Raji (cell line): ENCODE results near the gene CPA3.

Source experiments
- POLR2A ChIP-seq: IDR thresholded peaks from 2 replicates; pipeline ENCODE4 v1.6.1; 2011; ENCODE audit warnings: low read depth, low read length, control low read depth; ENCODE audit not compliant: insufficient read depth

CPA3 gene, protein sequence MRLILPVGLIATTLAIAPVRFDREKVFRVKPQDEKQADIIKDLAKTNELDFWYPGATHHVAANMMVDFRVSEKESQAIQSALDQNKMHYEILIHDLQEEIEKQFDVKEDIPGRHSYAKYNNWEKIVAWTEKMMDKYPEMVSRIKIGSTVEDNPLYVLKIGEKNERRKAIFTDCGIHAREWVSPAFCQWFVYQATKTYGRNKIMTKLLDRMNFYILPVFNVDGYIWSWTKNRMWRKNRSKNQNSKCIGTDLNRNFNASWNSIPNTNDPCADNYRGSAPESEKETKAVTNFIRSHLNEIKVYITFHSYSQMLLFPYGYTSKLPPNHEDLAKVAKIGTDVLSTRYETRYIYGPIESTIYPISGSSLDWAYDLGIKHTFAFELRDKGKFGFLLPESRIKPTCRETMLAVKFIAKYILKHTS

DNA sequence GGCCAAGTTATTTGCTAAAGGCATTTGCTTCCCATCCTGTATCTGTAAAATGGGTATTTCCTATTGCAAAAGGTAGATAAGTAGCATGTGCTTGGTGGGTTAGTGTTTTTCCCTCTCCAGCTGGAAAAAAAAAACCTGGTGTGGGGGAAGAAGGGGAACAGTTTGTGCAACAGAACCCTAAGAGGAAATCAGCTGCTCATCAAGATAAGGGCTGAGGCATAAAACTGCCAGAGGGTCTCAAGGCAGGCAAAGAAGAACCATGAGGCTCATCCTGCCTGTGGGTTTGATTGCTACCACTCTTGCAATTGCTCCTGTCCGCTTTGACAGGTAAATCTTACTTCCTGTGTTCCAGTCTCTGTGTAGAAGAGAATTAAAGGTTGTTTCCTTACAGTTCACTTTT is at the start of gene CPA3:
Gene CPA3 (plus strand): TSS at position 248 of the 400 bp plus-strand sequence. CDS start 12 bp downstream, at position 260.
- no peak for TF ChIP-seq POLR2A

DNA sequence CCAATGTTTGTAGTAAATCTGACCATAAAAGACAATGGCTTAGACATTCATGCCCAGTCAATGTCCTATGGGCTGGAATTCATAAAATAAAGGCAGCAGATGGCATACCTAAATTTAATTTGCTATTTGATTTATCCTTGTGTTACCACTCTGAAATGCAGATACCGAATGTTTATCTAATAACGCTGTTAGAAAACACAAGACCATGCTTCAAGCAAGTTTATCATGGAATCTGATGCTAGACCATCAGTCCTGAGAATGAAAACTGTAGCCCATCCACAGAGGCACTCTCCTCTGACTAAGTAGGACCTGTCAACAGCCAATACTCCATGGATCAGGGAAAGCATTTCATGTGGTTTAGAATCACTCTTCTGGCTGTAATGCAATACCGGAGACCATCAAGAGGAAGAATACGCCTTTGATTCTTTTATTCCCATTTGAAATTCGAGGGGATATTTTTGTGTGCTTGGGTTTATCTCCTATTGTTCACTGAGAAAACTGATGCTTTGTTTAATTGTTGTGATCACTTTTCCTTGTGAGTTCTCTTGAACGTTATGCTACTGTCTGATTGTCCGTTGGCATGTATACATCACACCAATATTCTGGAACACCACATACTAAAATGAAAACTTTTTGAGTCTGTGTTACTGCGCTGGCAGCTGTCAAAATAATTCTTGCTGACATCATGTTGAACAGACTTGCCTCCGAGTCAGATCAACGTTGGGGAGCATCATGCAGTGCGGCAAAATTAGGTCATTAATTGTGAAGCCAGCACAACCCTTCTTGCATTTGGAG is 49.6 kb upstream of the CPA3 start:
- TF ChIP-seq POLR2A = no peak

DNA sequence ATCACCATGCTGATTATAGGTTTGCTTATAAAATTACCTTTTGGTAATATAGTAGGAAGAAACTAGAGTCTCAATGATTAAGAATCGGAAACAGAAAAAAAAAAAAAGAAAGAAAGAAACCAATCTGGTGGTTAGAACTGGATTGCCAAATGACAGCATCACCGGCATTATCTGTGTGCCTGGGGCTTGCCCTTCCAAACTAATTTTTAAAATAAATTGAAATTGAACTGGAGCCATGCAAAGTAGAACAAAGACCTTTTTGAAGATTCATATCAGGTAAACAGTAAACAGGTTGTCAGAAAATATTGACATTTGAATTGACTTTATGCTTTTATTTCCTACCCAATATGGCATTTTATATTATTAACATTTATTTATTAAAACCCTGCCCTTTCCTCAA is 48.7 kb upstream of the CPA3 start:
- no peak for TF ChIP-seq POLR2A

DNA sequence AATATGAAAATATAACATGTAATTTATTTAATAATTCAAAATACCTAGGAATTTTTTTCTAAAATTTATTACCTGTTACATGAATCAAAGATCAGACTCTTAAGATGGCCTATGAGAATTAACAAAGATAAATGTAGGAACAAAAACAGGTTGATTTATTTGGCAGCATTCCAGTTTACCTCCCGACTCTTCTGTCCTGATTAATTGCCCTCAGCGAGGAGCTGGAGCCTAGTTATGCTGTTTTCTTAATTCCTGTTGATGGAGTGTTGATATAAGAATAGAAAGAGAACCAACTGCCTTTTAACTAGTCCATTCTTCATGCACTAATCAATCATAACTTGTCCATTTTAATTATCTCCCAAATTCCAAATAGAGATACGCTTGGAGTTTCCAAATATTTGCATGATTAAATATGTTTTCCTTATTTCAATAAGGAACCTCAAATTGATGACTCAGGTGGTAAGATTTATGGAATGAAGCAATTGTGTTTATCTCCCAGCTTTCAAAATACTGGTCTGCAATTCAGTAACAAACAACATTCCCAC is 48.0 kb upstream of the CPA3 start:
- TF ChIP-seq POLR2A = no peak

DNA sequence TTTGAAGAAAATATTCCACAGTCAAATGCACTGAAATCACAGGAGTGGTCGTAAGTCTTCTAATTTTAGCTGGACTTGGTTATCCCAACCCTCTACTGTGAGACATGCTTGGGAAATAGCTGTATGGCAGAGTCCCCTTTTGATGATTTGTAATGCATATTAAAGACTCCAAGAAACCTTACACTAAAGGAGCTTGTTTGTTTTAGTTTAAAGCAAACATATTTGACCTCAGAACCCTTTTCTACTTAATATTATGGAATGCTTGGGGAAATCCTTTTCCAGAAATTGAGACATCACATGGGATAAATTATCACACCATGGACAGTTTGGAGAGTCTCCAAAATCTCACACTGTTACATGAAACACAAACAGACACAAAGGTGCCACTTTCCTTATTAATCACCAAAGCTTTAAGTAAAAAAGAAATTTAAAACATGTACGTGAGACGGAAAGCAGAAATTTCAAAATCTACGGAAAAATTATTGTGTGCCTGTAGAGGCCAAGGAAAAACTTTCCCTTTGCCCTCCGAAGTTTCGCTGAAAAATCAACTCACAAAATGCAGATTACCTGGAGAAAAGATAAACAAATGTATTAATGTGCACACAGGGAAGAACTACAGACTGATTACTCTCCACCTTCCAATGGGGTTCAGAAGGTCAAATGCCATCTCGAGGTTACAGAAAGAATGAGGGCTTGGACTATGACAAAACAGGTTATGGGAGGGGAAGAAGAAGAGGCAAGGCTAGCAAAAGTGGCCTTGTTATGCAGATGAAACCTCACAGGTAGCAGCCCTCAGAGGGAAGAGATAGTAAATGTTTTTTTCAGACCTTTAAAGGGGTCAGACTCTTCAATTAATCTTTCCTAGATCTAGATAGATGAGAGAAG is 44.5 kb upstream of the CPA3 start:
- no peak for TF ChIP-seq POLR2A

DNA sequence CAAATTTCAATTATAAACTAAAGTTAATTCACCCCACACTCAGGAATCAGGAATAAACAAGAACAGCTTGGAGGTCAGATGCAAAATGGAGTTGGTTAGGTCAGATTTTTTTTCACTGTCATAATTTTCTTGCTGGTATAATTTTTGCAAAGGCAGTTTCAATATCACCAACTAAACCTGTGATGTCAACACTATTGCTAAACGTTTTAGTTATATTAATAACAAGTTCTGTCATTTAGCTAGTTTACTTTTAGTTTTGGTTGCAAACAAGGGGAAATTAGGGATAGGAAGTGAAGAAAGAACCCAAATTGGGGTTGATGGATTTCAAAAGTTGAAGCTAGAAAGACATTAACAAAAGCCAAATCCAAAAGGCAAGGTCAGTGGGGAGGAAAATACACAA is 42.1 kb upstream of the CPA3 start:
- no peak for TF ChIP-seq POLR2A

DNA sequence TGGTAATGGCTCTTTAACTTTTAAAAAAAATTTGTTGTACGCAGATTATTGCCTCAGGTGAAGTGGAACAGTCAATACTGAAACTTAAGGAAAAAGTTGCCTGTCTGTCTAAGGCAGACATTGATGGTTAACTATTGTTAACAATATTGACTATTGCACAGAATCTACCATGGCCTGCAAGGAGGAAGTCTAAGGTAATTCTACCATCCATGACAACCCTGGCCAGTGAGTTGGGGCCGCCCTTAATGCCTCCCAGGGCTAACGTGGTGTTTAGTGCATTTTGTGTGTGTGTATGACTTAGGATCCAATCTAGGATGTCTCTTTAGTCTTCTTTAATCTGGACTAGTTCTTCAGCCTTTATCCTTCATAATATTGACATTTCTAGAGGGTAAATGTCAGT is 39.6 kb upstream of the CPA3 start:
- TF ChIP-seq POLR2A = no peak

DNA sequence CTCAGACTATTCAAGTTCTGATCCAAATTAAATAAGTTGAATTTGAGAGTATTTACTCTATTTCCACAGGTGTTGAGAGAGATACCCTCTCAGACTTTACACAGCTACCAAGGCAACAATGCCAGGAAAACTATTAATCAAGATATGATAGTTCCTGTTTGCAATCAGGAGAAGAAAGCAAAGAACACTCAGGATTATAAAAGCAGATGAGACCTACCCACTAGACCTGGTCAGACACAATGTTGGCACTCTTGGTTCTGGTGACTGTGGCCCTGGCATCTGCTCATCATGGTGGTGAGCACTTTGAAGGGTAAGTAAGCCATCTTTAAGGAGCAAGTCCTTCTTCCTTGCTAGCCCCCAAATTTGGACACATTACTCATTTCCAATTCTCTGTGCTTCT is 37.5 kb upstream of the CPA3 start, which contains the start of gene CPB1:
Gene CPB1 (plus strand): TSS at position 227 of the 400 bp plus-strand sequence. CDS start 13 bp downstream, at position 240.
- no peak for TF ChIP-seq POLR2A

DNA sequence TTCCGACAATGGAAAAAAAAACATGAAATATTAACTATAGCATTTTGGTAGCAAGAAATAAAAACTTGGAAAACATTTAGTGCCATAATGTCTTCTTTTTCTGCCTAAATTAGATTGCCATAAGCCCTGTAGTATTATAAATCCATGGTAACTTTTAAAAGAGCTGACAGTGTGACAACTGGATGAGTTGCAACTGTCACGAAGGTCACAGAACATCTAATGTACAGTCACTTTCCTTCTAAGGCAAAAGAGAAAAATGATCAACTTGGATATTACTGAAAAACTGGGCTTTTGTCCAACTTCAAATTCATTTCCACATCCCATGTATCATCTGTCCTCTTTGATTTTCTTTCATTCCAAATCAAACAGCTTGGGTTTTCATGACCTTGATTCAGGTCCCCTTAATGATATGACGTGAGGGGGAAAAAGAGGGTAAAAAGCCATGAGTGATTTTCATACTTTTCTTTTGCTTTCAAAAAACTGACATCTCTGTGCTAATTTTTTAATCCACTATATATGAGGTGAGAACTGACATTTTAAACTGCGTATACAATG is 36.9 kb upstream of the CPA3 start:
- no peak for TF ChIP-seq POLR2A

DNA sequence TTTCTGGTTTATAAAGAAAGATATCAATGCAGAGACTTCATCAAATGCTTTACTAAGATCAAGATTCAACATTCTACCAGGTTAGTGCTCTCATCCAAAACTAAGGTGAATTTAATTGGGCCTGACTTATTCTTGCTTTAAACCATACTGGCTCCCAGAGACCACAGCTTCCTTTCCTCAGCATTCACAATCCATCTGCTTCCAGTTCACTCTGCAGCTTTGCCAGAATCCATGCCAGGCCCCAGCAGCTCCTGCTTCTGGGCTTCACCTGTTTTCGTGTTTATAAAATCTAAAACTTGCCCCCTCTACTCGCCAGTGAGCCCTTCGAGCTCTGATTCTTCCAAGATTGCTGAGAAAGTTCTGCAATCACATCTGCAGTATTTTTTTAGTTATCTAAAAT is 35.2 kb upstream of the CPA3 start:
- no peak for TF ChIP-seq POLR2A

DNA sequence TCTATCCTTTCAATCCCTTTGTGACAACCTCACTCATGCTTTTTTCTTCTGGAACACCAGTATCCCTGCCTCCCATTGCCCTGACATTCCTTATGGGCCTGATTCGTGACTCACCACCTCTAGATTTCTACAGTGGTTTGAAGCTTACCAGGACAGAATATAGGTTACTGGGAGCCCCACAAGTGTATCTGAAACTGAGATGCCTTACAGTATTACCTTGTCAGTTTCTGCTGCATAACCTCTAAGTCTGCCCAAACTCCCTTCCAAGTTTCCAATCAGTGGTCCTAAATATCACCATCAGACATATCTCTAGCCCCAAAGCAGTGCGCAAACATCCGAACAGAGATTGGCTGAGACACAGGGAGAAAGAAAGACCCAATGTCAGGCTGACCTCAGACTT is 31.9 kb upstream of the CPA3 start:
- TF ChIP-seq POLR2A = no peak

DNA sequence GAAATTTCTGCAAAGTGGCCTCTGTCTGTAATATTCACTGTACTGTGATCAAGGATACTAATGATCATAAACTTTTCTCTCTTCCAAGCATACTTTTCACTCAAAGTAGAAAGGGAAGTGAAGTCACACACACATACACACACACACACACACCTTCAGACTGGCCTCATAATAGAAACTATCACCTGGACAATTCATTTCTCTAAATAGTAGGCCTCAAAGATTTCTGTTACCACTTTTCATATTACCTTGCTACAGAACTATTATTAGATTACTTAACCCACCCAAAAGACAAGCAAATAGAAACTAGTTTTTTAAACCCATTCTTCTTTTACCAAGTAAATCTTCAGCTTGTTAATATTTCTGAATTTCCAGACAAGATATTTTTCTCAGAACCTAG is 25.3 kb upstream of the CPA3 start:
- no peak for TF ChIP-seq POLR2A

DNA sequence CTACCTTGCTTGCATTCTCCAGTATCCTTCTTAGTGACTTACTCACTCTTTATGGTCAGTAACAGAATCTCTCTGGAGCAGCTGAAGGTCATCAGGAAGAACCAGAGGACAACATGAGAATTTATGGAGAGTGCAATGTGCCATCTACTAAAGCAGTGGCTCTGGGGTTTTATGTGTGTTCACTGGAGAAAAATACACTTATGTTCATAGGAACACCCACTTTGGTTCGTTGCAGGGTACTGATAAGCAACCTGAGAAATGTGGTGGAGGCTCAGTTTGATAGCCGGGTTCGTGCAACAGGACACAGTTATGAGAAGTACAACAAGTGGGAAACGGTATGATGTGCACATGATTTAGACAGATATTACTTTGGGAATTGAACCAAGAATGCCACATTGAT is 24.6 kb upstream of the CPA3 start:
- no peak for TF ChIP-seq POLR2A

DNA sequence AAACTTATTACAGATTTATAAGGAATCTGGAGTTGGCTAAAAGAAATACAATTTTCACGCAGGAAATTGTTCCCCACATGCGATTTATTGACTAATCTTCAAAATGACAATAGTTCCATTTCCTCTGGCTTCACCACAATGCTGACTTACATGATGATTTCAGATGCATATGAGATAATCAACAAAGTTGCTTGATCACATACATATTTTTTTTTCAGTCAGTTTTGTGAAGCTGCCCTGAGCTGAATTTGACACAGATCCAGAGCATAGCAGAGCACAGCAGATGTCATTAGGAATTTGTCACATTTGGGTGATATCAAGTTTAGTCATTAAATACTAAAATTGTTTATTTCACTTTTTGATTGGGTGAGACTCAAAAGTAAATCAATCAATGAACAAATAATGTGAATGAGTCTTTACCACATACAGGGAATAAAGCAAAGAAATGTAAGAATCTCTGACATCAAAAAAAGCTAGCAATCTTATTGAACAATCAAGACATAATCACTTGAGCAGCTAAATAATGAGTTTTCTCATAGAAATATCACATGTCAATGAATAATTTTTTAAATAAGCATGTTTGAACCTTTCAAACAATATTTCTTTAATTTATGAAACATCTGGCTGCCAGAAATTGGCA is 19.2 kb upstream of the CPA3 start:
- TF ChIP-seq POLR2A = no peak
